Thymus (tissue), 11 donors: Measurements from ENCODE around the gene OIP5. TPM values are rescaled to one million over a fixed set of nuclear protein-coding genes. Genes with fewer than 3 reads are reported as not detected.
"Not testable (repeated sequence)": the region's sequence is repeated elsewhere in the genome, so short reads cannot be mapped to it uniquely, and the experiment has no call there.

Source experiments
- DNase-seq, 9 donors: peaks; one replicate each; pipeline ENCODE4 v3.0.0-alpha.2; 2013; ENCODE audit warnings: low spot score in 9 of 9, low read depth in 6 of 9, missing footprints in 1 of 9
- H3K27ac ChIP-seq, 2 donors: one replicate each; pipeline ENCODE4 v1.5.1; 2013; ENCODE audit warnings: control low read depth in 1 of 2, low read depth in 1 of 2, low read length in 1 of 2, mild to moderate bottlenecking in 1 of 2, moderate library complexity in 1 of 2
- H3K27me3 ChIP-seq, 2 donors: one replicate each; pipeline ENCODE4 v1.5.1; 2013; ENCODE audit warnings: low read length in 1 of 2; ENCODE audit not compliant: control insufficient read depth in 2 of 2, insufficient read depth in 1 of 2
- H3K36me3 ChIP-seq, 2 donors: one replicate each; pipeline ENCODE4 v1.5.1; 2013; ENCODE audit warnings: low read length in 1 of 2, mild to moderate bottlenecking in 1 of 2, moderate library complexity in 1 of 2; ENCODE audit not compliant: control insufficient read depth in 2 of 2, insufficient read depth in 2 of 2
- H3K4me1 ChIP-seq, 2 donors: one replicate each; pipeline ENCODE4 v1.5.1; 2013; ENCODE audit warnings: low read length in 2 of 2; ENCODE audit not compliant: control insufficient read depth in 2 of 2, insufficient read depth in 2 of 2
- H3K4me3 ChIP-seq, 2 donors: one replicate each; pipeline ENCODE4 v1.5.1; 2013; ENCODE audit warnings: low read length in 2 of 2, control low read depth in 1 of 2, mild to moderate bottlenecking in 1 of 2
- H3K9me3 ChIP-seq, 2 donors: one replicate each; pipeline ENCODE4 v1.5.1; 2013; ENCODE audit warnings: low read length in 1 of 2, mild to moderate bottlenecking in 1 of 2; ENCODE audit not compliant: control insufficient read depth in 2 of 2, insufficient read depth in 1 of 2
- WGBS: extraction: QIAGEN DNeasy Blood & Tissue Kit; methylation state at CpG from one replicate; pipeline ENCODE4 v1.1.7; 2013; 5-methylcytosine and 5-hydroxymethylcytosine counted together
- polyA plus RNA-seq: library from polyadenylated mRNA; stranded (reverse); fragments of 200-250 nt; gene quantifications from one replicate; pipeline ENCODE4 v1.2.3, GENCODE V29; 2013
- total RNA-seq: library from RNA; stranded (reverse); fragments of 120-200 nt; gene quantifications from one replicate; pipeline ENCODE4 v1.2.4, GENCODE V29; 2013
- donor health status: healthy.

The OIP5 gene
- total and polyA plus RNA-seq, 2 donors: 2.4 to 19.5 TPM

DNA sequence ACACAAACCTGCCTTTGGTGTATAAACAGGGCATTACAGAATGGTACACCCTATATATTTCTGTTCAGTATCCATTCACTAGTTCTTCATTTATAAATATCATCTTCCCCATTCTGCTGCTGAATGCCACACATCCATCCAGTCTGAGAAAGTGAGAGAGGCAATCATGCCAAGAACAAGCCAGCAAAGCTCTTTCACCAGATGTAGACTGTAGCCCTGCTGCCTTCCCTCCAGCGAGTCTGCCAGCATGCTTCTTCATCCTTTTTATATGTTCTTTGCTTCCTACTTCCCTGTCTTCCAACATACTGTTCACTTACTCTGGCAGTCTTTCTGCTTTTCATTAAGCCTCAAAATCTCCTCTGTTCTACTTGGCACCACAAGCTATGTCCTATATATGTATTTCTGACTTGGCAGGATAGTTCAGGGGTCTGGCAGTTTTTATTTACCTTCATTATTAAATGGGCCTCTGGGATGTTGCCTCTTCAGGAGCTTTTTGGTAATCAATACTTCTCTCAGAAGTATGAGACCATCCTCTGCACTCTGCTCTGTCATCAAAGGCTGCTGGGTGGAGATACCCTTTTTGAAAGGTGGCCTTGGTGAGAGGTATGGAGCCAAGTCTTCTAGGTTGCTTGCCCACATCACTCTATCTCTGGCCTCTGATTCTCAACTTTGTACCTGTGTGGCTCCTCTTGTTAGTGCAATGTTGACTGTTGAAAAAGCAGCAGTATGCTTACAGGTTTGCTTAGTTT lies 52.7 kb downstream of the OIP5 start:
- Histone ChIP-seq H3K9me3 (no peaks in the 10 kb centered on the region), H3K4me1 (peaks cover 0 to 6% of the 10 kb centered on the region in 2 donors), H3K4me3 (no peak overlapping the region), H3K36me3 (peaks cover 10 to 11% of the 10 kb centered on the region in 2 donors), H3K27me3 (no peaks in the 10 kb centered on the region), H3K27ac (no peak overlapping the region)
- DNase-seq: no peak
- WGBS: 96% methylated on average over 1 of the region's 1 CpG

DNA sequence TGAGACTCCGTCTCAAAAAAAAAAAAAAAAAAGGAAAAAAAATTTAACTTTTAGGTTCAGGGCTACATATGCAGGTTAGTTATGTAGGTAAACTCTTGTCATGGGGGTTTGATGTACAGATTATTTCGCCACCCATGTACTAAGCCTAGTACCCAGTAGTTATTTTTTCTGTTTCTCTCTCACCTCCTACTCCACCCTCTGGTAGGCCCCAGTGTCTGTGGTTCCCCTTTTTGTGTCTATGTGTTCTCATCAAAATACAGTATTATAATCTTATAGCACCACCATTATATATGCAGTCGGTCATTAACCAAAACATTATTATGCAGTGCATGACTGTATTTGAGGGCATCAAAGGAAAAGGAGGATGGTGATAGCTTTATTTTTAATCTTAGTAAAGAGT lies 54.1 kb downstream of the OIP5 start:
- no peaks in the 10 kb centered on the region for H3K27me3 ChIP-seq
- DNase-seq: no peak
- H3K36me3 ChIP-seq: peaks cover 14% of the 10 kb centered on the region in 2 donors
- WGBS: 88% methylated on average over 3 of the region's 3 CpGs
- H3K4me3 ChIP-seq: no peak overlapping the region
- peaks cover 0 to 4% of the 10 kb centered on the region in 2 donors for H3K4me1 ChIP-seq
- H3K9me3 ChIP-seq: no peaks in the 10 kb centered on the region
- H3K27ac ChIP-seq: no peak overlapping the region

DNA sequence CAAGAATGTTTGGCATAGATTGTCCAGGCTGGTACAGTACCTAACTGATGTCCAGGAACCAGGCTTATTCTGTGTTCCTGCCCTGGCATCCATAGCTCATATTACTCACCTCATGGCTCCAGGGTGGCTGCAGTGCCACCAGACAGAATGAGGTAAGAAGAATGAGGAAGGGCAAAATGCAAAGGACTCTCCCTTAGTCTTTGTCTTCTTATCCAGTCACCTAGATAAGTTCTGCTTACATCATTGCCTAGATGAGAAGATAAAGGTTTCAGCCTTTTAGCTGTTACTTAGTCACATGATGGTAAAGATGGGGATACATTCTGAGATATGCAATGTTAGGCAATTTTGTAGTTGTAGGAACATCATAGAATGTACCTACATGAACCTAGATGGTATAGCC lies 55.6 kb downstream of the OIP5 start:
- H3K4me3 ChIP-seq: no peak overlapping the region
- H3K27ac ChIP-seq: no peak overlapping the region
- no peaks in the 10 kb centered on the region for H3K27me3 ChIP-seq
- no peaks in the 10 kb centered on the region for H3K4me1 ChIP-seq
- peaks cover 14 to 16% of the 10 kb centered on the region in 2 donors for H3K36me3 ChIP-seq
- H3K9me3 ChIP-seq: no peaks in the 10 kb centered on the region
- DNase-seq: no peak

DNA sequence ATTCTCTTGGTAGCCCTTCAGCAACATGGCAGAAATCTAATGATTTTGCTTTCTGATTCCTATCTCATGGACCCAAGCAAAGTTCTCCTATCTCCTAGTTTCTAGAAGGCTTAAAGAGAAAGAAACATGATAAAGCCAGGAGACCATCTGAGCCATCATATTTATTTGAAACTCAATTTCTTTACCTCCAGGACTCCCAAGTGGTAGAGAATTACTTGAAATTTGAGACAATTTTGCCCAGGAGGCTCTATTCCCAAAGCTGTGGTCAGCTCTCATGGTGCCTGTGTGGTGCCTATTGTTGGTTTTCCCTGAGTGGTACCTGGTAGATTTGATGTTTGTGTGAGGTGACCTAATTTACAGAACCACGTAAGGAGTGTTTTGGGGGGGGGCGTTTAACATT lies 62.5 kb downstream of the OIP5 start:
- no peak for DNase-seq
- Histone ChIP-seq H3K4me1 (no peaks in the 10 kb centered on the region), H3K4me3 (no peak overlapping the region), H3K9me3 (no peaks in the 10 kb centered on the region), H3K27ac (no peak overlapping the region), H3K27me3 (no peaks in the 10 kb centered on the region), H3K36me3 (peaks cover 2 to 6% of the 10 kb centered on the region in 2 donors)
- WGBS: 98% methylated on average over 2 of the region's 2 CpGs

DNA sequence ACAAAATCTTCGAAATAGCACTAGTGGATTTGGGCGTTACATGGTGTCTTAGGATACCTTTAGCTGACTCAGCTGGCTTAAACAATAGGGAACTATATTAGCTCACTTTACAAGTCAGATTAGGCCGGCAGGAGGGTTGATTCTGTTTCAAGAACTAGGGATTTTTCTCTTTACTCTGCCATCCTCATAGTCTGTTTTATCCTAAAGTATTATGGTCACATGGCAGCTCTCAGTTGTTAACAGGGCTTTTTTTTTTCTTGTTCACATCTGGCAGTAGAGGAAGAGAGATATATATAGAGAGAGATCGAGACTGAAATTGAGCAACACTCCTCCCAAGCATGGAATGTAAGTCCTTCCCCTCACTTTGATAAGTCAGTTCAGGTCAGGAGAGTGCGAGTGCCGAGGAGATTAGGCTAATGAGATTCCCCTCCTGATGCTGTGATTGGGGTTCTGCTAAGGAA lies 68.5 kb downstream of the OIP5 start:
- Histone ChIP-seq H3K36me3 (peaks cover 10 to 11% of the 10 kb centered on the region in 2 donors), H3K4me1 (peaks cover 0 to 4% of the 10 kb centered on the region in 2 donors), H3K9me3 (peaks cover 0 to 1% of the 10 kb centered on the region in 2 donors), H3K27me3 (no peaks in the 10 kb centered on the region), H3K4me3 (no peak overlapping the region), H3K27ac (no peak overlapping the region)
- WGBS: 92% methylated on average over 6 of the region's 6 CpGs
- no peak for DNase-seq

DNA sequence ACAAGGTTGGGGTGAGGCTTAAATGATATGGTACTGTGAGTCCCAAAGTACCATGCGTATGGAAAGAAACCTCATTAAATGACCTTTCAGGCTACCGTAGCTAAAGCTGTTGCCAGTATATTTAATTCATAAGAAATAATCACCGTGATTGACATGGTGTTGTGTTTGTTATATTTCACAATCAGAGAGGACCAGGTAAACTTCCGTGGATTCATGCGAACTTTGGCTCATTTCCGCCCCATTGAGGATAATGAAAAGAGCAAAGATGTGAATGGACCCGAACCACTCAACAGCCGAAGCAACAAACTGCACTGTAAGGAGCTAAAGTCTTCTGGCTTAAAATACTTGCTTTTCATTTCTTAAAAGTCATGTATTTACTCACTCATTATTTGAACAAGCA lies 69.8 kb downstream of the OIP5 start:
- no peak for DNase-seq
- peaks cover 0 to 4% of the 10 kb centered on the region in 2 donors for H3K4me1 ChIP-seq
- WGBS: 97% methylated on average over 8 of the region's 8 CpGs
- peaks cover 0 to 1% of the 10 kb centered on the region in 2 donors for H3K9me3 ChIP-seq
- H3K27me3 ChIP-seq: no peaks in the 10 kb centered on the region
- no peak overlapping the region for H3K27ac ChIP-seq
- H3K4me3 ChIP-seq: no peak overlapping the region
- H3K36me3 ChIP-seq: peaks cover 10 to 11% of the 10 kb centered on the region in 2 donors

DNA sequence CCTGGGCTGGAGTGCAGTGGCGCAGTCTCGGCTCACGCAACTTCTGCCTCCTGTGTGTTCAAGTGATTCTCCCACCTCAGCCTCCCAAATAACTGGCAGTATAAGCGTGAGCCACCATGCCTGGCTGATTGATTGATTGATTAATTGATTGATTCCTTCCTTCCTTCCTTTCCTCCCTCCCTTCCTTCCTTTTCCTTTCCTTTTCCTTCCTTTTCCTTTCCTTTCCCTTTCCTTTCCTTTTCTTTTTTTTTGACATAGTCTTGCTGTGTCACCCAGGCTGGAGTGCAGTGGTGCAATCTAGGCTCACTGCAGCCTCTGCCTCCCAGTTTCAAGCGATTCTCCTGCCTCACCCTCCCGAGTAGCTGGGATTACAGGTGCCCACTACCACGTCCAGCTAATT lies 71.5 kb downstream of the OIP5 start:
- not testable (repeated sequence) for H3K4me1 ChIP-seq, H3K4me3 ChIP-seq, H3K9me3 ChIP-seq, H3K27me3 ChIP-seq, DNase-seq, H3K27ac ChIP-seq
- H3K36me3 ChIP-seq: peaks cover 10 to 11% of the 10 kb centered on the region in 2 donors
- WGBS: 98% methylated on average over 7 of the region's 7 CpGs

DNA sequence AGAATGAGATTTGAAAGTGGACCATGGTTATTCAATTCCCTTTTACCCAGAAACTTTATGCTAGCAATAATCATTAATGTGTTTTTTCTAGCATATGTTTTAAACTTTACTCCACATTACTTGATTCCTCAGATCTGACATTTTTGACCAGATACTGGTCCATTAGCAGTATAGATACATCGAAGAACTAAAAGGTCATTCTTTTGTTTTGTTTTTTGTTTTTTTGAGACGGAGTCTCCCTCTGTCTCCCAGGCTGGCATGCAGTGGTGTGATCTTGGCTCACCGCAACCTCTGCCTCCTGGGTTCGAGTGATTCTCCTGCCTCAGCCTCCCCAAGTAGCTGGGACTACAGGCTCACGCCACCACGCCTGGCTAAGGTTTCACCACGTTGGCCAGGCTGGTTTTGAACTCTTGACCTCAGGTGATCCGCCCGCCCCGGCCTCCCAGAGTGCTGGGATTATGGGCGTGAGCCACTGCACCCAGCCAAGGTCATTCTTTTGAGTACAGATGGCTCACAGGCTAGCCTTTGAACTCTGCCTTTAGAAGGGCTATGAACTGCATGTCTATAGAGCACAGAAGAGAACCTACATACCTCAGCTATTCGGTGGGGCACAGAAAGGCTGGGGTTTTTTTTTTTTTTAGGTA lies 72.7 kb downstream of the OIP5 start:
- no peaks in the 10 kb centered on the region for H3K27me3 ChIP-seq
- peaks cover 0 to 4% of the 10 kb centered on the region in 2 donors for H3K4me1 ChIP-seq
- peaks cover 0 to 1% of the 10 kb centered on the region in 2 donors for H3K9me3 ChIP-seq
- WGBS: 92% methylated on average over 12 of the region's 12 CpGs
- DNase-seq: no peak
- no peak overlapping the region for H3K4me3 ChIP-seq
- H3K36me3 ChIP-seq: peaks cover 10 to 11% of the 10 kb centered on the region in 2 donors
- no peak overlapping the region for H3K27ac ChIP-seq
